Ramos (cell line): ENCODE data around the gene C9orf40.

Experiments
- in situ Hi-C: fragments of 300-500 bp; cut with MboI; formaldehyde crosslinking; loops from one replicate; pipeline ENCODE4 v1.14.3; 2022; ENCODE audit warnings: low sequenced_read_pairs; ENCODE audit not compliant: unreplicated experiment

C9orf40 gene

DNA sequence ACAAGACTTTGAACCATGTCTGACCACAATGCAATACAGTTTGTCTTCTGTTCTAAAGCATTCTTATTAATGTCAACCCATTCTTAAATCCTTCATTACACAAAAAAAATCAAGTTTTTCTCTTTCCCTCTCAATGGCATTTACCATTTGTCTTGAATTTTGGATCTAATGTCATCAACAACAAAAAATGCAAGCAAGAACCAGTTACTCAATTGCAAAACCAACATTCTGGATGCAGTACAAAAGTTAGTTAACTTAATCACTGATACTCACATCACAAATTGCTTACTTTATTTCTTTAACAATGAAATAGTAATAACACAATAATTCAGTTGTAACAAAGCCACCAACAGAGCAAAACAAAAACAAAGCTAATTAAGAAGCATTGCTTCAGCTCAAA, 6.0 kb downstream of the C9orf40 start:
- in situ Hi-C loops, result no loop called here

DNA sequence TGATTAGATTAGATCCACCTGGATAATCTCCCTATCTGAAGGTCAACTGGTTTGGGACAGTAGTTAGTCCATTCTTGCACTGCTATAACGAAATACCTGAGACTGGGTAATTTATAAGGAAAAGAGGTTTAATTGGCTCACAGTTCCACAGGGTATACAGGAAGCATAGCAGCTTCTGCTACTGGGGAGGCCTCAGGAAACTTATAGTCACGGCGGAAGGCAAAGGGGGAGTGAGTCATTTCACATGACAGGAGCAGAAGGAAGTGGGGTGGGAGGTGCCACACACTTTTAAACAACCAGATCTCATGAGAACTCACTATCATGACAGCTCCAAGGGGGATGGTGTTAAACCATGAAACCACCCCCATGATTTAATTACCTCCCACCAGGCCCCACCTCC, 9.9 kb downstream of the C9orf40 start:
- in situ Hi-C loops, result no loop called here

DNA sequence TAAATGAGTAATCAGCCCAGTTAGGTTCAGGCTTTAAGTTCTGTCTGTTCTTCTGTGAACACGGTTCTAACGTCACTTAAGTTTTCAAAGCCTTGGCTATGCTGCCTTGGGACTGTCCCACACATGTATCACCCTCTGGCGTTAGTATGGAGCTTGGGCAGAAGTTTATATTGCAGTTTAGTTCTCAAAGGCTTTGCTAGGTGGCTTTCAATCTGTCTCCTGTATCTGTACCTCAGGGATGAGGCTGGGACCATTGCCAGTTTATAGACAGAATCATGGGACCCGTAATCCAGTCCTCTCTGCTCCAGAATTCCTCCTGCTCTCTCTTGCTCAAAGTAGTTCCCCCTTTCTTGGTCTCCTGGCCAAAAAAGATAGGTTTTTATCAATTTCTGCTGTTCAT, 12.1 kb downstream of the C9orf40 start:
- in situ Hi-C loops, result no loop called here

DNA sequence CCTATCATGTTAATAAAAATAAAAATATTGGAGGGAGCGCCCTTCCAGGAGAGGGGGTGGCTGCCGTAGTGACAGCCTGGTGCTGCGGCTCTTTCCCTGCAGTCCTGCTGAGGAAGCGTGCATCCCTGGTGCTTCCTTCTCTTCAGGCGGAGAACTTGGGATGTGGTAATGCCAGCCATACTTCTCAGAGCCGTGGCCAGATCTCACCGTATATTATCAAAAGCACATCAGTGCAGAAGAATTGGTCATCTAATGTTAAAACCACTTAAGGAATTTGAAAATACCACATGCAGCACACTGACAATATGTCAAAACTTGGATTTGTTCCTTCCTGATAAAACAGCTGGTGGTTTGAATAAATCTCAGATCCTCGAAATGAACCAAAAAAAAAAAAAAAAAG, 17.7 kb downstream of the C9orf40 start:
- in situ Hi-C loops, result no loop called here

DNA sequence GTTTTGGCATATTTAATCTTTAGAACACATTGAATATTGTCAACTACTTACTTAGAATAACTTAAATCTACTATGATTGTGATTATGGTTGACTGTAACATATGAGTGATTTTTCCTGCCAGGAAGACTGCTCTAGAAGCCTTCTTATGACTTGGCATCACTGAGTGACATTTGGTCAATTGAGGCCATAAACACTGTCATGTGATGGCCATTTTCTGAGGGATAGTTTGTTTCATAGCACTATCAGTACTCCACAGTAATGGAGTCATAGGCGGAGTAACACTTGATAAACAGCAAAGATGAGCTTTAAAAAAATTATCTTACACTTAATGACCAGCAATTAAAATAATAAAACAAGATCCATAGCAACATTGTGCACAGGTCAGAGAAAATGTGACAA, 31.0 kb downstream of the C9orf40 start:
- in situ Hi-C loops, result no loop called here

DNA sequence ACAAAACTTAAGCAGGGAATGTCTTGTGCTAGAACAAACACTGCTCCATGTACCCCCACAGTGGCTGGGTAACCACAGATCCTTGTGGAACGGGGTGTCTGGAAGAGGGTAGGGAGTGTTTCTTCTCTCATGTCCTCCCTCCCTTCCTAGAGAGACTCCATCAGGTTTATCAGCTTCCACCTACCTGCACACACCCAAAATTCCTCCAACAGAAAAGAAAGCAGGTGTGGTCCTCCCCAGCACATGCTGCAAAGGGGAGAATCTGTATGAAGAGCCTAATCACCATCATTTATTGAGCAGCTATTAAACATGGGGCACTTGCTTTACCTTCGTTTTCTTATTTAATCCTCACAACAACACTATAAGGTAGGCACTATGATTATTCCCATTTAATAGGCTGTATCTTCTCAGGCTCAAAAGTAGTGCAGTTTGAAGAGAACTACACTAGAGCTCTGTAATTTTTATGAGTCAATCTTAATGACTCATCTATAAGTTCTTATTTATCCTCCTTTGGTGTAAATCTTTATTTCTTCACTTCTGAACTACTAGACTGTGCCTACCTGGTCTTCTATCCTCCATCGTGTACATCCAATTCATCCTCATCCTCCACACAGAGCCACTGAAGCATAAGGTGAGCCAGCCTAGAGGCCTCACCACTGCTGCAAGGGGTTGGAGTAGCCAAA, 31.6 kb downstream of the C9orf40 start:
- in situ Hi-C loops, result no loop called here

DNA sequence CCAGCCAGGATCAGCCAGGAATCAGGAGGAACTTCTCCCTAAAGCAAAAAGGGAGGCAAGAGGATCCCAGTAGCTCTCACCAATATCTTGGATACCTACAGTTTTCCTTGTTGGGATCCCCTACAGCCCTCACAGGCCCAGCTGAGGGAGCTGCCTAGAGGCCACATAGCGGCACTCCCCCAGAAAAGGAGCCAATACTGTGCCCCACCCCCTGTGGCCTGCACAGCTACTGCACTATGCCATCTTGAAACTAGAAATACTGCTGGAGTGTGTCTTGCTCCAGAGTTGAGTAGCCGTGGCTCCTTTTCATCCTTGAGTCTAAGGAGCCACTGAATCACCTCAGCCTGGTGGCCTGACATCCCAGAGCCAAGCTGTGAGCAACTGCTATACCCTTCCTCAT, 42.7 kb downstream of the C9orf40 start:
- in situ Hi-C loops, result no loop called here

DNA sequence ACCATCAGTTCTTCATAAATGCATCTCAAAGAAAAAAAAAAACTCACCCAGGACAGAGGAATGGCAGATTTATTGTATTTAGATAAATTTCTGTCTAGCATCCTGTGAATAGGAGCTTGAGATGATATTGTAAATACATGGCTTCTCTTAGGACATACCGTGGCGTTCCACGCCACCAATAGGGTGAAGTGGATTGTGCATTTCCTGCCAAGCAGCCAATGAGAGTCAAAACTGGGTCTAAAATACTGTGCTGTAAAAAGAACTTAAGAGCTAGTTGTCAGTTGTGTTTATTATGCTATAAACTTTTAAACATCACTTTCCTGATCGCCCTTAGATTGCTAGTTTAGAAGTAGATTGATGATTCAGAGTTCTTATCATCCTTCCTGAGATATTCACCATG, 44.0 kb downstream of the C9orf40 start:
- in situ Hi-C loops, result no loop called here

DNA sequence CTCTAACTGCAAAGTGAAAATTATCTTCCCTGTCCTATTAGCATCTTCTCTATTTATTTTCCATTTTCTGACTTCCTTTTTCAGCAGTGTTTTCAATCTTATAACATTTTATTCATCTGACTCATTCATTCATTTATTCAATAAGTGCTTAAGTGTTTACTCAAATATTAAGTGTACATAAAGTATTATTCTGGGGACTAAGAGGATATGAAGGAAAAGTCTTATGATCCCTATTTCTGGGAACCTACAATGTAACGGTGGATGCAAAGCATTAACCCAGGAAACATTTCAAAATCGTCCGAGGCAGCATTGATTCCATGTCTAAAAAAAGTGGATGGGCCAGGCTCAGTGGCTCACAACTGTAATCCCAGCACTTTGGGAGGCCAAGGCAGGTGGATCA, 45.6 kb downstream of the C9orf40 start:
- in situ Hi-C loops, result no loop called here

DNA sequence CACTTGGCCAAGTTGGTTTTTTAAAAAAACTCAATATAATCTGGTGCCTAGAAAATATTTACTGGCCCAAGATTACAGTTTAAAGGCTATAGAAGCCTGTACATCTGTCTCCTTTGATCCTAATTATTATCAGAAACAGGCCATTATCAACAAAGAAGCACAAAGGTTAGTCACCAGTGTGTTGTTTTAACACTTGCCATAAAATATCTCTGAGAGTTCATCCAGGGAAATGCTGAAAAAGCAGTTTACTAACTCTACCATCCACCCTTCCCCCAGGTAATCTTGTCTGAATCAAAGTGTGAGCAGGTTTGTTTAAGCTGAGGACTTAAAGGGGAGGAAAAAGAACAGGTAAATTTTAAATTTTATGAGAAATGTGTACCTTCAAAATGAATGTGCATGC, 51.7 kb downstream of the C9orf40 start:
- in situ Hi-C loops, result no loop called here
